Vagina (tissue), 2 donors: ENCODE results near the gene CAMSAP2.

Experiments
- POLR2AphosphoS5 ChIP-seq, 2 donors: sonication (generic); formaldehyde crosslinking; IDR thresholded peaks; one replicate each; pipeline ENCODE4 v1.9.0; 2017; ENCODE audit warnings: antibody characterized with exemption in 2 of 2, mild to moderate bottlenecking in 2 of 2, low read depth in 1 of 2; ENCODE audit not compliant: insufficient read depth in 1 of 2
- TF ChIP-seq, protein P1 (sequence below), 3 experiments: fragments of 450-650 bp in 2 of 3; fragments of 200-600 bp in 1 of 3; sonication (generic) in 1 of 3; IDR thresholded peaks; one replicate each; pipeline ENCODE4 v1.5.1; 2017 to 2019; ENCODE audit warnings: antibody characterized with exemption in 3 of 3, mild to moderate bottlenecking in 2 of 3, moderate library complexity in 2 of 3

GRCh38 chr1:200720199-200720598, 18.5 kb upstream of the CAMSAP2 start:
- TF ChIP-seq, protein P1, sequence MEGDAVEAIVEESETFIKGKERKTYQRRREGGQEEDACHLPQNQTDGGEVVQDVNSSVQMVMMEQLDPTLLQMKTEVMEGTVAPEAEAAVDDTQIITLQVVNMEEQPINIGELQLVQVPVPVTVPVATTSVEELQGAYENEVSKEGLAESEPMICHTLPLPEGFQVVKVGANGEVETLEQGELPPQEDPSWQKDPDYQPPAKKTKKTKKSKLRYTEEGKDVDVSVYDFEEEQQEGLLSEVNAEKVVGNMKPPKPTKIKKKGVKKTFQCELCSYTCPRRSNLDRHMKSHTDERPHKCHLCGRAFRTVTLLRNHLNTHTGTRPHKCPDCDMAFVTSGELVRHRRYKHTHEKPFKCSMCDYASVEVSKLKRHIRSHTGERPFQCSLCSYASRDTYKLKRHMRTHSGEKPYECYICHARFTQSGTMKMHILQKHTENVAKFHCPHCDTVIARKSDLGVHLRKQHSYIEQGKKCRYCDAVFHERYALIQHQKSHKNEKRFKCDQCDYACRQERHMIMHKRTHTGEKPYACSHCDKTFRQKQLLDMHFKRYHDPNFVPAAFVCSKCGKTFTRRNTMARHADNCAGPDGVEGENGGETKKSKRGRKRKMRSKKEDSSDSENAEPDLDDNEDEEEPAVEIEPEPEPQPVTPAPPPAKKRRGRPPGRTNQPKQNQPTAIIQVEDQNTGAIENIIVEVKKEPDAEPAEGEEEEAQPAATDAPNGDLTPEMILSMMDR (IDR thresholded peaks at IDR 0.05), result no peak
- no peak for TF ChIP-seq POLR2AphosphoS5 (IDR thresholded peaks at IDR 0.05; ENCODE audit: insufficient read depth in 1 of 2, low read depth in 1 of 2)
